B cell (primary cell): ENCODE measurements around the gene MRPS11. TPM values are rescaled to one million over a fixed set of nuclear protein-coding genes. Genes with fewer than 3 reads are reported as not detected.

Source experiments
- ATAC-seq: fragments of 200-7000 bp; cut with Tn5 transposase; one replicate; pipeline ENCODE4 v1.10.0; 2021; ENCODE audit warnings: low read depth, mild to moderate bottlenecking, moderate number of reproducible peaks, moderate library complexity
- CTCF ChIA-PET: fragments of 350-600 bp; sonication (Branson Sonifier 250); formaldehyde crosslinking; loops from one replicate; lab custom pipeline; 2021; ENCODE audit warnings: antibody characterized with exemption, inconsistent platforms; lab: Charles Lee
- POLR2A ChIA-PET: fragments of 350-600 bp; sonication (Branson Sonifier 250); formaldehyde crosslinking; loops from one replicate; lab custom pipeline; 2021; ENCODE audit warnings: antibody characterized with exemption; lab: Charles Lee
- DNase-seq: peaks from one replicate; pipeline ENCODE4 v3.0.0; 2013
- H2AFZ ChIP-seq: 2 replicates; pipeline ENCODE4 v1.6.1; 2012; ENCODE audit warnings: mild to moderate bottlenecking, low read depth, low read length; ENCODE audit not compliant: insufficient read depth, poor library complexity, severe bottlenecking
- H3K27ac ChIP-seq, 2 donors: 1 replicate in 1 of 2; 2 replicates in 1 of 2; pipeline ENCODE4 v1.5.1; 2012 to 2013; ENCODE audit warnings: low read length in 2 of 2, mild to moderate bottlenecking in 2 of 2, moderate library complexity in 1 of 2
- H3K27me3 ChIP-seq, 4 experiments: fragments of 200-600 bp in 1 of 4; sonication (generic) in 1 of 4; replicated peaks in 1 of 4; 1 replicate in 2 of 4; 2 replicates in 2 of 4; pipeline versions ENCODE4 v1.6.1 to v1.7.0; 2013 to 2016; ENCODE audit warnings: low read length in 3 of 4, mild to moderate bottlenecking in 2 of 4, mixed read lengths in 1 of 4, moderate library complexity in 1 of 4; ENCODE audit not compliant: insufficient read depth in 4 of 4, control insufficient read depth in 3 of 4; ENCODE audit errors: control extremely low read depth in 1 of 4
- H3K36me3 ChIP-seq, 2 experiments: replicated peaks in 1 of 2; 1 replicate in 1 of 2; 2 replicates in 1 of 2; pipeline versions ENCODE4 v1.6.1 to v1.7.1; 2013; ENCODE audit warnings: low read length in 1 of 2; ENCODE audit not compliant: insufficient read depth in 2 of 2, control insufficient read depth in 1 of 2; ENCODE audit errors: control extremely low read depth in 1 of 2, extremely low read depth in 1 of 2
- H3K4me1 ChIP-seq, 2 donors: fragments of 200-600 bp in 1 of 2; sonication (generic) in 1 of 2; 1 replicate in 1 of 2; 2 replicates in 1 of 2; pipeline versions ENCODE4 v1.5.1 to v1.6.1; 2013 to 2017; ENCODE audit warnings: low read length in 2 of 2; ENCODE audit not compliant: control insufficient read depth in 2 of 2, insufficient read depth in 2 of 2
- H3K4me2 ChIP-seq: replicated peaks from 2 replicates; pipeline ENCODE3; 2012; ENCODE audit warnings: mild to moderate bottlenecking, low read depth, low read length; ENCODE audit not compliant: poor library complexity, severe bottlenecking
- H3K4me3 ChIP-seq, 5 experiments: fragments of 200-600 bp in 1 of 5; sonication (generic) in 1 of 5; 1 replicate in 3 of 5; 2 replicates in 2 of 5; pipeline versions ENCODE4 v1.5.1 to v1.7.0; 2011 to 2016; ENCODE audit warnings: low read length in 4 of 5, mild to moderate bottlenecking in 4 of 5, low read depth in 2 of 5, control low read depth in 1 of 5, moderate library complexity in 1 of 5; ENCODE audit not compliant: insufficient read depth in 1 of 5; ENCODE audit errors: control extremely low read depth in 1 of 5, extremely low read depth in 1 of 5
- H3K79me2 ChIP-seq: fragments of 200-600 bp; sonication (generic); one replicate; pipeline ENCODE4 v1.6.0; 2016; ENCODE audit warnings: low read length; ENCODE audit not compliant: control insufficient read depth, insufficient read depth
- H3K9ac ChIP-seq: fragments of 200-600 bp; sonication (generic); 2 replicates; pipeline ENCODE4 v1.6.1; 2017; ENCODE audit warnings: mild to moderate bottlenecking, low read length, moderate library complexity
- H3K9me3 ChIP-seq, 3 donors: one replicate each; pipeline versions ENCODE4 v1.6.1 to v1.7.1; 2013; ENCODE audit warnings: low read length in 2 of 3; ENCODE audit not compliant: control insufficient read depth in 2 of 3, insufficient read depth in 1 of 3; ENCODE audit errors: control extremely low read depth in 1 of 3
- H4K20me1 ChIP-seq: 2 replicates; pipeline ENCODE4 v1.6.0; 2012; ENCODE audit warnings: mild to moderate bottlenecking, low read length; ENCODE audit not compliant: insufficient read depth, control insufficient read depth, poor library complexity, severe bottlenecking
- H3K27ac Mint-ChIP-seq: one replicate; pipeline ENCODE4 v1.8.0; 2021; ENCODE audit warnings: mixed read lengths
- H3K27me3 Mint-ChIP-seq: one replicate; pipeline ENCODE4 v1.8.0; 2021; ENCODE audit warnings: mixed read lengths
- H3K4me1 Mint-ChIP-seq: one replicate; pipeline ENCODE4 v1.8.0; 2021; ENCODE audit warnings: mixed read lengths
- H3K4me3 Mint-ChIP-seq: one replicate; pipeline ENCODE4 v1.8.0; 2021; ENCODE audit warnings: mixed read lengths
- H3K9me3 Mint-ChIP-seq: one replicate; pipeline ENCODE4 v1.8.0; 2022; ENCODE audit warnings: mixed read lengths; ENCODE audit not compliant: insufficient read depth
- EZH2 ChIP-seq: IDR thresholded peaks from 2 replicates; pipeline ENCODE4 v1.6.1; 2012; ENCODE audit warnings: borderline replicate concordance, low read depth, mild to moderate bottlenecking, moderate library complexity, low read length; ENCODE audit not compliant: insufficient read depth, poor library complexity, severe bottlenecking
- WGBS: methylation state at CpG from one replicate; pipeline ENCODE4 v1.1.5; 2013; ENCODE audit warnings: missing lambda C conversion rate; ENCODE audit not compliant: insufficient coverage; 5-methylcytosine and 5-hydroxymethylcytosine counted together
- intact Hi-C: fragments of 100-400 bp; cut with micrococcal nuclease; formaldehyde crosslinking; loops from one replicate; pipeline ENCODE4 v1.10.0; 2022
- polyA plus RNA-seq: library from polyadenylated mRNA; depleted of rRNA; stranded (reverse); fragments of >200 nt; gene quantifications from 2 replicates; pipeline ENCODE4 v1.2.3, GENCODE V29; 2012
- total RNA-seq, 2 donors: library from RNA; stranded (reverse); fragments of 120-200 nt in 1 of 2; gene quantifications; 1 replicate in 1 of 2; 2 replicates in 1 of 2; pipeline versions ENCODE4 v1.2.3 to v1.2.4, GENCODE V29; 2013 to 2022
- TF ChIP-seq, protein P1 (sequence below): fragments of 200-600 bp; IDR thresholded peaks from one replicate; pipeline ENCODE4 v1.8.0; 2022; ENCODE audit warnings: antibody characterized with exemption, mild to moderate bottlenecking

MRPS11 gene
- total and polyA plus RNA-seq, 2 donors (not counting 1 experiment from before 2014, with no cell fraction given) = 21.1 to 37.9 TPM

DNA sequence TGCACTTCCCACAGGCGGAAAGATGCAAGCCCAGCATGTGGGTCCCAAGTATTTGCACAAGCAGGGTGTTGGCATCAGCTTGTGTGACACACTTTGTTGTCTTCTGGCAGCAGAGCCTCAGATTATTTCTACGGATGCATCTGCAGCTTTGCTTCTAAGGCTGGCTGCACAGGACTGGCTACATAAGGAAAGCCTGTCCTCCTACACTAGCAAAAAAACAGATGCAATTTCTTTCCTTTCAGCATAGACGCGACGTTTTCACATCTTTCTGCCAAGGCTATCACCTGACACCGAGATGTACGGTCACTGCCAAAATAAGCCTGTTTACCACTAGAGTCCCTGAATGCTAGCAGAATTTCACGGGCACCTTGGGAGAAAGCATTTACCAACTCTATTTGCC is 13.5 kb downstream of the MRPS11 start:
- no peak overlapping the region for H3K27ac ChIP-seq
- no peaks in the 10 kb centered on the region for H3K27me3 ChIP-seq
- no peak for TF ChIP-seq EZH2
- TF ChIP-seq, protein P1, sequence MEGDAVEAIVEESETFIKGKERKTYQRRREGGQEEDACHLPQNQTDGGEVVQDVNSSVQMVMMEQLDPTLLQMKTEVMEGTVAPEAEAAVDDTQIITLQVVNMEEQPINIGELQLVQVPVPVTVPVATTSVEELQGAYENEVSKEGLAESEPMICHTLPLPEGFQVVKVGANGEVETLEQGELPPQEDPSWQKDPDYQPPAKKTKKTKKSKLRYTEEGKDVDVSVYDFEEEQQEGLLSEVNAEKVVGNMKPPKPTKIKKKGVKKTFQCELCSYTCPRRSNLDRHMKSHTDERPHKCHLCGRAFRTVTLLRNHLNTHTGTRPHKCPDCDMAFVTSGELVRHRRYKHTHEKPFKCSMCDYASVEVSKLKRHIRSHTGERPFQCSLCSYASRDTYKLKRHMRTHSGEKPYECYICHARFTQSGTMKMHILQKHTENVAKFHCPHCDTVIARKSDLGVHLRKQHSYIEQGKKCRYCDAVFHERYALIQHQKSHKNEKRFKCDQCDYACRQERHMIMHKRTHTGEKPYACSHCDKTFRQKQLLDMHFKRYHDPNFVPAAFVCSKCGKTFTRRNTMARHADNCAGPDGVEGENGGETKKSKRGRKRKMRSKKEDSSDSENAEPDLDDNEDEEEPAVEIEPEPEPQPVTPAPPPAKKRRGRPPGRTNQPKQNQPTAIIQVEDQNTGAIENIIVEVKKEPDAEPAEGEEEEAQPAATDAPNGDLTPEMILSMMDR = no peak
- H3K27ac Mint-ChIP-seq = no peak overlapping the region
- POLR2A ChIA-PET = no interaction called here
- no peaks in the 10 kb centered on the region for H4K20me1 ChIP-seq
- no peak overlapping the region for H3K4me3 ChIP-seq
- H2AFZ ChIP-seq = no peak overlapping the region
- ATAC-seq = no peak
- no peak overlapping the region for H3K4me3 Mint-ChIP-seq
- no peaks in the 10 kb centered on the region for H3K9me3 Mint-ChIP-seq
- no peak overlapping the region for H3K4me2 ChIP-seq
- no peaks in the 10 kb centered on the region for H3K9me3 ChIP-seq
- DNase-seq = no peak
- H3K36me3 ChIP-seq = peaks cover 0 to 19% of the 10 kb centered on the region in 2 experiments
- CTCF ChIA-PET = no interaction called here
- no peaks in the 10 kb centered on the region for H3K27me3 Mint-ChIP-seq
- no peaks in the 10 kb centered on the region for H3K79me2 ChIP-seq
- H3K4me1 ChIP-seq = no peaks in the 10 kb centered on the region
- H3K9ac ChIP-seq = no peak overlapping the region
- H3K4me1 Mint-ChIP-seq = peaks cover 5% of the 10 kb centered on the region
- WGBS = 92% methylated on average over 8 of the region's 8 CpGs
- intact Hi-C loops = no loop called here

DNA sequence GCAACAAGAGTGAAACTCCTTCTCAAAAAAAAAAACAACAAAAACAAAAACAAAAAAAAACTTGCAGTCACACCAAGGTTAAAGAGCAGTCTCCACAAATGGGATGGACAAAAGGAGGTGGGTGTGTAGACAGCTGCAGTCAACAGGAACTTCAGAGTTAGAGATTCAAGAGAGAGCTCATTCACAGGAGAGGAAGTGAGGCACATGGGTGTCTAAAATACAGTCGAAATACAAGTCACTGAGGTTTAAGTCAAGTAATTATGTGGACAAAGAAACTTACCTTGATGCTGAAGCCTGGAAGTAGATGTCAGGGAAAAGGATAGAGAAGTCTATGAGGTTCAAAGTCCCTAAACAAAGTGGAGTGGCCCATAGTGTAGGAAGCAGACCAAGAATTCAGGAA is 14.8 kb downstream of the MRPS11 start:
- Mint-ChIP-seq H3K4me3 (no peak overlapping the region), H3K9me3 (no peaks in the 10 kb centered on the region), H3K27ac (no peak overlapping the region), H3K4me1 (peaks cover 5% of the 10 kb centered on the region), H3K27me3 (no peaks in the 10 kb centered on the region)
- DNase-seq (no peak), ATAC-seq (no peak)
- H3K79me2 ChIP-seq = no peaks in the 10 kb centered on the region
- H3K27me3 ChIP-seq = no peaks in the 10 kb centered on the region
- no peaks in the 10 kb centered on the region for H3K9me3 ChIP-seq
- ChIA-PET POLR2A (no interaction called here), CTCF (no interaction called here)
- no peak overlapping the region for H3K4me3 ChIP-seq
- intact Hi-C loops = no loop called here
- 36% methylated on average over 1 of the region's 1 CpG for WGBS
- H4K20me1 ChIP-seq = no peaks in the 10 kb centered on the region
- no peak overlapping the region for H3K27ac ChIP-seq
- no peak overlapping the region for H3K9ac ChIP-seq
- no peak overlapping the region for H2AFZ ChIP-seq
- H3K4me2 ChIP-seq = no peak overlapping the region
- peaks cover 0 to 12% of the 10 kb centered on the region in 2 experiments for H3K36me3 ChIP-seq
- H3K4me1 ChIP-seq = no peaks in the 10 kb centered on the region
- no peak for TF ChIP-seq EZH2
- TF ChIP-seq, protein P1 = no peak
